ENCODE data around the gene ARPC1B. TPM values are rescaled to one million over a fixed set of nuclear protein-coding genes. Genes with fewer than 3 reads are reported as not detected.
"Not testable (repeated sequence)": the region's sequence is repeated elsewhere in the genome, so short reads cannot be mapped to it uniquely, and the experiment has no call there.

ARPC1B gene
- total RNA-seq, 4 donors from 2014 or later, result 221 to 387 (median 302) TPM

DNA sequence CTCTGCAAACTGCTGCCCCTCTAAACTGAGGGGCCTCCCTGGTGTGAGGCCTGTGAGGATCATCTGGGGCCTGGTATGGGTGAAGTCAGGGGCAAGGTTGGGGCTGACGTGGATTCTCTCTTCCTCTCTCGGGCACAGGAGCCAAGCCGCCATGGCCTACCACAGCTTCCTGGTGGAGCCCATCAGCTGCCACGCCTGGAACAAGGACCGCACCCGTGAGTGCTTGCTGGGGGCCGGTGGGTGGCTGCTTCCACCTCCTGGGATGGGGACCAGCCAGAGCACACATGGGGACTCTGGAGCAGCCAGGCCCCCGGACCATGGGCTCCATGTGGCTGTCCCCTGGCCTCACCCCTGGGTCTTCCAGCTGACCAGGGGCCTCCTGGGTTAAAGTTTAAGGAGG is 11.0 kb downstream of the ARPC1B start:
- no peak for DNase-seq (ENCODE audit: low spot score)
- ATAC-seq (ENCODE audit: low FRiP score), result no peak
- TF ChIP-seq, protein P1, sequence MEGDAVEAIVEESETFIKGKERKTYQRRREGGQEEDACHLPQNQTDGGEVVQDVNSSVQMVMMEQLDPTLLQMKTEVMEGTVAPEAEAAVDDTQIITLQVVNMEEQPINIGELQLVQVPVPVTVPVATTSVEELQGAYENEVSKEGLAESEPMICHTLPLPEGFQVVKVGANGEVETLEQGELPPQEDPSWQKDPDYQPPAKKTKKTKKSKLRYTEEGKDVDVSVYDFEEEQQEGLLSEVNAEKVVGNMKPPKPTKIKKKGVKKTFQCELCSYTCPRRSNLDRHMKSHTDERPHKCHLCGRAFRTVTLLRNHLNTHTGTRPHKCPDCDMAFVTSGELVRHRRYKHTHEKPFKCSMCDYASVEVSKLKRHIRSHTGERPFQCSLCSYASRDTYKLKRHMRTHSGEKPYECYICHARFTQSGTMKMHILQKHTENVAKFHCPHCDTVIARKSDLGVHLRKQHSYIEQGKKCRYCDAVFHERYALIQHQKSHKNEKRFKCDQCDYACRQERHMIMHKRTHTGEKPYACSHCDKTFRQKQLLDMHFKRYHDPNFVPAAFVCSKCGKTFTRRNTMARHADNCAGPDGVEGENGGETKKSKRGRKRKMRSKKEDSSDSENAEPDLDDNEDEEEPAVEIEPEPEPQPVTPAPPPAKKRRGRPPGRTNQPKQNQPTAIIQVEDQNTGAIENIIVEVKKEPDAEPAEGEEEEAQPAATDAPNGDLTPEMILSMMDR (IDR thresholded peaks at IDR 0.05), result no peak

DNA sequence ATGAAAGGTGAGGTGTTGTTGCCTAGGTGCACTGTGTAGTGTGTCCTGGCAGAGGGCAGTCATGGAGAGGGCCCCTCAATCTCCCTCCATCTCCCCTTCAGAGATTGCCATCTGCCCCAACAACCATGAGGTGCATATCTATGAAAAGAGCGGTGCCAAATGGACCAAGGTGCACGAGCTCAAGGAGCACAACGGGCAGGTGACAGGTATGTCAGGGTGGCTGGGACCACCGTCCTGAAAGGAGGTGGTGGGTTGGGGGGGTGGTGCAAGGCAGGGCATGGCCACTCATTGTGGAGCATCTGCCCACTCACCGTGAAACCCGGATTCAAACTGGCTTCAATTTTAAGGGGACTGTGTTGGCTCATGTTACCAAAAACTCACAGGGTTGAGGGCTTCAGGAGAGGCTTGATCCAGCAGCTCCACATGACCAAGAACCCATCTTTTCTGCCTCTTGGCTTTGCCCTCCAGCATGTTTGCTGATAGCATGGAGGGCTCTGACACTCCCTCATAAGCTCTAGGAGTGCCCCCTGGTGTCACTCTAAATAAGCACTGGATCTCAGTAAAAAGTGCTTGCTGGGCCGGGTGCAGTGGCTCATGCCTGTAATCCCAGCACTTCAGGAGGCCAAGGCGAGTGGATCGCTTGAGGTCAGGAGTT is 12.2 kb downstream of the ARPC1B start:
- TF ChIP-seq, protein P1 (IDR thresholded peaks at IDR 0.05), result no peak
- no peak for ATAC-seq (ENCODE audit: low FRiP score)
- DNase-seq (ENCODE audit: low spot score), result no peak

DNA sequence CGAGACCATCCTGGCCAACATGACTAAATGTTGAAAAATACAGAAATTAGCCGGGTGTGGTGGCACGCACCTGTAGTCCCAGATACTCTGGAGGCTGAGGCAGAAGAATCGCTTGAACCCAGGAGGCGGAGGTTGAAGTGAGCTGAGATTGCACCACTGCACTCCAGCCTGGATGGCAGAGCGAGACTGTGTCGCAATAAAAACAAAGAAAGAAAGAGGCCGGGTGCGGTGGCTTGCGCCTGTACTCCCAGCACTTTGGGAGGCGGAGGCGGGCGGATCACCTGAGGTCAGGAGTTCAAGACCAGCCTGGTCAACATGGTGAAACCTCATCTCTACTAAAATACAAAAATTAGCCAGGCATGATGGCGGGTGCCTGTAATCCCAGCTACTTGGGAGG is 12.7 kb downstream of the ARPC1B start:
- ATAC-seq (ENCODE audit: low FRiP score), result not testable (repeated sequence)

DNA sequence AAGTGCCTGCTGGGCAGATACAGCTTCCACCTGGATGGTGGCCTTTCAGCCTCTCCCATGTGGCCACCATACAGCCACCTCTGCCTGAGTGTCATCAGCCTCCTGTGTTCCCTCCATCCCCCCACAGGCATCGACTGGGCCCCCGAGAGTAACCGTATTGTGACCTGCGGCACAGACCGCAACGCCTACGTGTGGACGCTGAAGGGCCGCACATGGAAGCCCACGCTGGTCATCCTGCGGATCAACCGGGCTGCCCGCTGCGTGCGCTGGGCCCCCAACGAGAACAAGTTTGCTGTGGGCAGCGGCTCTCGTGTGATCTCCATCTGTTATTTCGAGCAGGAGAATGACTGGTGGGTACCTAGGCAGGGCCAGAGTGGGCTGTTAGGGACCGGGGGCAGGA is 13.4 kb downstream of the ARPC1B start:
- DNase-seq (ENCODE audit: low spot score) (no peak), ATAC-seq (ENCODE audit: low FRiP score) (no peak)
- TF ChIP-seq, protein P1 (IDR thresholded peaks at IDR 0.05), result no peak

More for the DNA sequence above, 12.7 kb downstream of the ARPC1B start:
- not testable (repeated sequence) for DNase-seq (ENCODE audit: low spot score)

DNA sequence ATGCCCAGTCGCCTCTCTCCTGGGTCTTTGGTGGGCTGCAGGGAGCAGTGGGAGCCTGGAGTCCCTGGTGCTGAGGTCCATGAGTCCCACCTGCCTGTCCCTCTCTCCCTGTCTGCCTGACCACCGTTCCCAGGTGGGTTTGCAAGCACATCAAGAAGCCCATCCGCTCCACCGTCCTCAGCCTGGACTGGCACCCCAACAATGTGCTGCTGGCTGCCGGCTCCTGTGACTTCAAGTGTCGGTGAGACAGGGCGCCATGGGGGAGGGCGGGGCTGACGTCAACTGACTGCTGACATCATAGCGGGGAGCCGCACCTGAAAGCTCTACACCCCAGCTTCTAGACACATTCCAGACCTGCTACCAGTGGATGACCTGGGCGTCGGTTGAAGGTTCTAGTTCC is 15.2 kb downstream of the ARPC1B start:
- ATAC-seq (ENCODE audit: low FRiP score) (no peak), DNase-seq (ENCODE audit: low spot score) (no peak)
- TF ChIP-seq, protein P1 (IDR thresholded peaks at IDR 0.05), result no peak

DNA sequence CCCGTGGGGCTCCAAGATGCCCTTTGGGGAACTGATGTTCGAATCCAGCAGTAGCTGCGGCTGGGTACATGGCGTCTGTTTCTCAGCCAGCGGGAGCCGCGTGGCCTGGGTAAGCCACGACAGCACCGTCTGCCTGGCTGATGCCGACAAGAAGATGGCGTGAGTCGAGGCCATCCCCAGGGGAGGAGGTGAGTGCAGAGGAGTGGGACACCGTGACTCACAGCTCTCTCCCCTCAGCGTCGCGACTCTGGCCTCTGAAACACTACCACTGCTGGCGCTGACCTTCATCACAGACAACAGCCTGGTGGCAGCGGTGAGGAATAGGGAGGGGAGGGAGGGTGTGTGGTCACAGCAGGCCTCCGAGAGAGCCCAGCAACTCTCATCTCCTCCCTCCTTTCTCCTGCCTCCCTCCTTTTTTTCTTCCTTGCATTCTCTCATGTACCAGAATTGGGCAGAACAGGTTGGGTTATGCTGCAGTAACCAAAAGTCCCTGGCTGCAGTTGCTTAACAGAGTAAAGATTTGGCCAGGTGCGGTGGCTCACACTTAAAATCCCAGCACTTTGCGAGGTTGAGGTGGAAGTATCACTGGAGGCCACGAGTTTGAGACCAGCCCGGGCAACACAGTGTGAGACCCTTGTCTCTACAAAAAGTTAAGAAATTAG is 16.5 kb downstream of the ARPC1B start:
- no peak for ATAC-seq (ENCODE audit: low FRiP score)
- DNase-seq (ENCODE audit: low spot score), result no peak
- TF ChIP-seq, protein P1 (IDR thresholded peaks at IDR 0.05), result no peak

DNA sequence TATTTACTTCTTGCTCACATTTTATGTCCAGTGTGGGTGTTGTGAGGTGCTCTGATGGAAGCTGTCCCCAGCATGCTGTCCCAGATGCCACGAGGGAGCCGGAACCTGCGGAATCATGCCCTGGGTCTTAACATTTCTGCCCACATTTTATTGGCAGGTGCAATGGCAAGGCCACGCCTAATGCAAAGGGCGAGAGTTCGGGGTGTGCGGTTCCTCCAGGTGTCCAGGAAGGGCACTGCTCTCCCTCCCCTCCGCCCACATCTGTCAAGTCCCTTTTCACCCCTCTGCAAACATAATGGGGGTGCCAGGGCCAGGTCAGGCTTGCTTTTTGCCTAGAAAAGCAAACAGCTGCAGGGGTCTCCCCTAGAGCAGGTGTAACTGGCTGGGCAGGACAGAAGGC is 17.5 kb downstream of the ARPC1B start:
- no peak for ATAC-seq (ENCODE audit: low FRiP score)
- TF ChIP-seq, protein P1 (IDR thresholded peaks at IDR 0.05), result no peak
- DNase-seq (ENCODE audit: low spot score), result no peak
